Chondrocyte (in vitro differentiated cells): ENCODE data around the gene PLXDC2. TPM values are rescaled to one million over a fixed set of nuclear protein-coding genes. Genes with fewer than 3 reads are reported as not detected.

Experiments
- DNase-seq: peaks from one replicate; pipeline ENCODE4 v3.0.0; 2021; ENCODE audit warnings: mixed read lengths, low spot score
- H3K27ac Mint-ChIP-seq: one replicate; pipeline ENCODE4 v1.8.0; 2021; ENCODE audit warnings: mild to moderate bottlenecking, moderate library complexity, mixed read lengths; ENCODE audit not compliant: unreplicated experiment
- H3K27me3 Mint-ChIP-seq: 2 replicates; pipeline ENCODE4 v1.8.0; 2021; ENCODE audit warnings: low read depth, mixed read lengths
- H3K36me3 Mint-ChIP-seq: 2 replicates; pipeline ENCODE4 v1.8.0; 2021; ENCODE audit warnings: low read depth, mixed read lengths
- H3K4me1 Mint-ChIP-seq: 2 replicates; pipeline ENCODE4 v1.8.0; 2021; ENCODE audit warnings: low read depth, mild to moderate bottlenecking, mixed read lengths
- H3K4me3 Mint-ChIP-seq: one replicate; pipeline ENCODE4 v1.8.0; 2021; ENCODE audit warnings: mild to moderate bottlenecking, moderate library complexity, mixed read lengths; ENCODE audit not compliant: unreplicated experiment
- H3K9me3 Mint-ChIP-seq: 2 replicates; pipeline ENCODE4 v1.8.0; 2021; ENCODE audit warnings: low read depth, mixed read lengths
- CTCF ChIP-seq: fragments of 200-600 bp; sonication (generic); IDR thresholded peaks from 2 replicates; pipeline ENCODE4 v1.5.0; 2021; ENCODE audit warnings: antibody characterized with exemption, mild to moderate bottlenecking, moderate library complexity
- total RNA-seq: library from RNA; stranded (reverse); gene quantifications from 3 replicates; pipeline ENCODE4 v1.2.1, GENCODE V29; 2021

Gene PLXDC2
- total RNA-seq, 1 donor from 2014 or later, result 88.5 TPM

- H3K4me1 Mint-ChIP-seq, result peaks cover 3% of the 10 kb centered on the region
- TF ChIP-seq CTCF, result no peak
- H3K27me3 Mint-ChIP-seq, result no peaks in the 10 kb centered on the region
- no peak for DNase-seq
- H3K27ac Mint-ChIP-seq, result no peak overlapping the region
- H3K36me3 Mint-ChIP-seq, result peaks cover 27% of the 10 kb centered on the region
- no peak overlapping the region for H3K4me3 Mint-ChIP-seq
- H3K9me3 Mint-ChIP-seq, result peaks cover 2% of the 10 kb centered on the region
These were observed 256.9 kb downstream of the PLXDC2 start for GRCh38 chr10:20073167-20073566.

DNA sequence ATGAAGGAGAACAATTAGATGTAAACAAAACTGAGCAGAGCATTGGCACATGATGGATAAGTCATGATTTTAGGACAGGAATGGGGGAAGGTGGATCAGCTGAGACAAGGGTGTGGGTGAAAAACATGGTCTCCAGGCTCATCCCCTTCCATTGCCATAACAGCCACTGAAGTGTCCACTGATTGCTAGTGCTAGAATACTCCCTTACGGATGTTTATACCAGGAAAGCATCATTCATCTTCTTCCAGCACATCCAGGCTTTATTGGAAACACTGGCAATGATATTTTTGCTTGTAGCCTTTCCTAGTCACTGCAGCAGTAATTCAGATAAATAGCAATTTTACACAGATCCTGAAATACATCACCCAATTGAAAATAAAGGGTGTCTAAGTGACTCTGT, 259.5 kb downstream of the PLXDC2 start:
- Mint-ChIP-seq H3K4me3 (no peak overlapping the region), H3K27me3 (no peaks in the 10 kb centered on the region), H3K36me3 (peaks cover 31% of the 10 kb centered on the region), H3K27ac (no peak overlapping the region), H3K9me3 (peaks cover 2% of the 10 kb centered on the region), H3K4me1 (peaks cover 3% of the 10 kb centered on the region)
- TF ChIP-seq CTCF, result no peak
- DNase-seq, result no peak

DNA sequence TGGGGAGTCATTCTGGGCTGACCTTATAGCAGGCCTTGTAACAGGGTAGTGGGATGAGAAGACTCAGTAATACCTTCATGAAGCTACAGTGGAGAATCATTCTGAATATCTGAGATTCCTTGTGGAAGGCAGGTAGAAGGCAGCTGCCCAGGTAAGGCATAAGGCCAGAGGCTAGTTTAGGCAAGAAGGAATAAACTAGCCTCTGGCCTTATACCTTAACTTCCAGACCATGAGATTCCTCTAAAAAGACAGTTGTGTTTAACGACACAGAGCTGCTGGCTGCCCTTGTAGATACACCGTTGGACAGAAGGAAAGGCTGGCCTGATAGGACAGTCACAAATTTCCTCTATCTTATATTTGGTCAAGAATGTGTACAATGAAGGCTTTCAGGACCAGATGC, 268.2 kb downstream of the PLXDC2 start:
- no peak for TF ChIP-seq CTCF
- no peak overlapping the region for H3K4me3 Mint-ChIP-seq
- DNase-seq, result no peak
- peaks cover 15% of the 10 kb centered on the region for H3K4me1 Mint-ChIP-seq
- H3K27me3 Mint-ChIP-seq, result no peaks in the 10 kb centered on the region
- H3K36me3 Mint-ChIP-seq, result peaks cover 13% of the 10 kb centered on the region
- H3K27ac Mint-ChIP-seq, result no peak overlapping the region
- peaks cover 2% of the 10 kb centered on the region for H3K9me3 Mint-ChIP-seq

DNA sequence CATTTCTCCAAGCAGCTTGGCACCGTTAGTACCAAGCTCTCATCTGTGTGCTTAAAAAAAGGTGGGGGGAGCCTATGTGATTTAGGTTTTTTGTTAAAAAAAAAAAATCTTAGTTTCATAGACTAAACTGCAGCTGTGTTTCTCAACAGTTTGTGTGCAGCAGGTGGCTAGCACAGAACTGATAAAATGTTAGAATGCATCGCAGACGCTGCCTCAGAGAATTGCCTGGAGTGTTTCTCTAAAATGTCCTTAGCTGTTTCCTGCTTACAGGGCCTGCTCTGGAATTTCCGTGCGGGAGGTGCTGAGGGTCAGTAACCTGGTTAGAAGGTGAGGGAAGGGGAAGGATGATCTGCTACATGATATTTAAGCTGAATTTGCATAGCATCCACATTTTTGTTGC, 268.9 kb downstream of the PLXDC2 start:
- Mint-ChIP-seq H3K36me3 (peaks cover 9% of the 10 kb centered on the region), H3K4me3 (no peak overlapping the region), H3K27me3 (no peaks in the 10 kb centered on the region), H3K27ac (peak overlapping the region; percentile 1), H3K9me3 (peaks cover 2% of the 10 kb centered on the region), H3K4me1 (peaks cover 15% of the 10 kb centered on the region)
- no peak for TF ChIP-seq CTCF
- no peak for DNase-seq

DNA sequence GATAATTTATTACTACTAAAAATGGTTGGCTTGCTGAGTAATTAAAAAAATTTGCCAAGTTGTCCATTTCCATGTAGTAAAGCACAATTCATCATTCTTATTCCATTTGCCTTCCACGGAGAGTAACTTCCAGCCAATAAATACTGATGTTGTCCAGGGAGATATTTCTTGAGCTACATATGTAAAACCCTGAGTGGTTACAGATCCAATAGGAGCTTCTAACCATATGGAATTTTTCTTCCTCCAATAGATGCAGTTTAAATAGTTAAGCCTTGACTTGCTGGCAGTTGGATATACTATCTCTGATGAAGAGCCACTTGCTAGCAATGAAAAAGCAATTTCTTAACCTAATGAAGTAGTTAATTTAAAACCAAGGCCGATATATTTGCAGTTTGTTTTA, 271.1 kb downstream of the PLXDC2 start:
- Mint-ChIP-seq H3K9me3 (peaks cover 3% of the 10 kb centered on the region), H3K27me3 (no peaks in the 10 kb centered on the region), H3K36me3 (peaks cover 4% of the 10 kb centered on the region), H3K27ac (no peak overlapping the region), H3K4me3 (no peak overlapping the region), H3K4me1 (peaks cover 21% of the 10 kb centered on the region)
- TF ChIP-seq CTCF, result no peak
- DNase-seq, result no peak
